ENCODE results near the gene ZNF576. TPM values are rescaled to one million over a fixed set of nuclear protein-coding genes. Genes with fewer than 3 reads are reported as not detected.

Gene ZNF576
- total and polyA plus RNA-seq, 9 of the 15 experiments (the other 6 are each of a cell fraction or from before 2014, with no cell fraction given) = 6.8 to 18.2 (median 12.2) TPM

- TF ChIP-seq MGA (IDR thresholded peaks at IDR 0.05) (0 out of 2 replicates have a peak, but pooled peaks have one; percentile 4), AFF4 (CRISPR knock-in tag; IDR thresholded peaks at IDR 0.05) (no peak), ZFP36 (IDR thresholded peaks at IDR 0.05; ENCODE audit: low read depth, low read length, partially characterized antibody) (peak; percentile 42), CBFB (CRISPR knock-in tag; IDR thresholded peaks at IDR 0.05) (peak; percentile 81)
These were observed 1.4 kb upstream of the ZNF576 start (continued) for GRCh38 chr19:43594710-43595604.
